Neural progenitor cell (in vitro differentiated cells): ENCODE data around the gene SPP1. TPM values are rescaled to one million over a fixed set of nuclear protein-coding genes. Genes with fewer than 3 reads are reported as not detected.
A peak's percentile ranks its signal among the peaks of the same experiment; 100 is the strongest.

Experiments used
- DNase-seq: peaks from one replicate; pipeline ENCODE4 v3.0.0-alpha.2; 2016; ENCODE audit warnings: low spot score
- H2AFZ ChIP-seq: fragments of 200-600 bp; sonication (generic); replicated peaks from 2 replicates; pipeline ENCODE4 v1.6.1; 2016; ENCODE audit warnings: antibody characterized with exemption
- H3F3A ChIP-seq: fragments of 200-600 bp; sonication (generic); 2 replicates; pipeline ENCODE4 v1.6.1; 2016; ENCODE audit warnings: antibody characterized with exemption, low read depth
- H3K27ac ChIP-seq: fragments of 200-600 bp; sonication (generic); 2 replicates; pipeline ENCODE4 v1.5.1; 2016; ENCODE audit warnings: mild to moderate bottlenecking
- H3K27me3 ChIP-seq: fragments of 200-600 bp; sonication (generic); 2 replicates; pipeline ENCODE4 v1.6.1; 2016; ENCODE audit warnings: mild to moderate bottlenecking, moderate library complexity
- H3K36me3 ChIP-seq: fragments of 200-600 bp; sonication (generic); 2 replicates; pipeline ENCODE4 v1.5.1; 2016
- H3K4me1 ChIP-seq: fragments of 200-600 bp; sonication (generic); 2 replicates; pipeline ENCODE4 v1.6.1; 2016; ENCODE audit warnings: mixed run types
- H3K4me2 ChIP-seq: fragments of 200-600 bp; sonication (generic); 2 replicates; pipeline ENCODE4 v1.6.1; 2016
- H3K4me3 ChIP-seq: fragments of 200-600 bp; sonication (generic); 2 replicates; pipeline ENCODE4 v1.5.1; 2016
- H3K79me2 ChIP-seq: fragments of 200-600 bp; sonication (generic); 2 replicates; pipeline ENCODE4 v1.6.1; 2016; ENCODE audit warnings: low read depth
- H3K9ac ChIP-seq: fragments of 200-600 bp; sonication (generic); 2 replicates; pipeline ENCODE4 v1.6.1; 2016
- H3K9me3 ChIP-seq: fragments of 200-600 bp; sonication (generic); 2 replicates; pipeline ENCODE4 v1.5.1; 2016; ENCODE audit warnings: low read depth
- H4K20me1 ChIP-seq: fragments of 200-600 bp; sonication (generic); 2 replicates; pipeline ENCODE4 v1.6.1; 2016; ENCODE audit warnings: low read depth
- H3K27ac Mint-ChIP-seq: 3 replicates; pipeline ENCODE4 v1.8.0; 2021; ENCODE audit warnings: mixed read lengths
- H3K27me3 Mint-ChIP-seq: 2 replicates; pipeline ENCODE4 v1.8.0; 2022; ENCODE audit warnings: low read depth, mild to moderate bottlenecking, inconsistent platforms, moderate library complexity, mixed read lengths; ENCODE audit not compliant: insufficient read depth
- H3K36me3 Mint-ChIP-seq: 3 replicates; pipeline ENCODE4 v1.8.0; 2021; ENCODE audit warnings: mixed read lengths
- H3K4me1 Mint-ChIP-seq: 3 replicates; pipeline ENCODE4 v1.8.0; 2021; ENCODE audit warnings: mixed read lengths
- H3K4me3 Mint-ChIP-seq: 3 replicates; pipeline ENCODE4 v1.8.0; 2021; ENCODE audit warnings: mild to moderate bottlenecking, moderate library complexity, mixed read lengths
- H3K9me3 Mint-ChIP-seq: 3 replicates; pipeline ENCODE4 v1.8.0; 2020; ENCODE audit warnings: mixed read lengths
- EZH2 ChIP-seq: fragments of 200-600 bp; sonication (generic); IDR thresholded peaks from 2 replicates; pipeline ENCODE4 v1.6.1; 2017; ENCODE audit warnings: antibody characterized with exemption, mild to moderate bottlenecking, moderate library complexity
- EZH2phosphoT487 ChIP-seq: fragments of 200-600 bp; sonication (generic); IDR thresholded peaks from 2 replicates; pipeline ENCODE4 v1.6.1; 2017; ENCODE audit warnings: antibody characterized with exemption
- total RNA-seq: library from RNA; depleted of rRNA; stranded (reverse); fragments of >200 nt; gene quantifications from 2 replicates; pipeline ENCODE4 v1.2.3, GENCODE V29; 2015; ENCODE audit warnings: low replicate concordance
- TF ChIP-seq, protein P1 (sequence below): fragments of 200-600 bp; sonication (generic); IDR thresholded peaks from 2 replicates; pipeline ENCODE4 v1.5.1; 2017; ENCODE audit warnings: antibody characterized with exemption, mild to moderate bottlenecking

The SPP1 gene
- total RNA-seq, 1 donor from 2014 or later: 0.54 TPM

- Mint-ChIP-seq H3K4me3 (no peak overlapping the region), H3K27me3 (peaks cover 4% of the 10 kb centered on the region), H3K27ac (no peak overlapping the region), H3K4me1 (peaks cover 23% of the 10 kb centered on the region), H3K9me3 (no peaks in the 10 kb centered on the region), H3K36me3 (no peaks in the 10 kb centered on the region)
- no peak overlapping the region for H2AFZ ChIP-seq
- no peaks in the 10 kb centered on the region for H3K79me2 ChIP-seq
- H3F3A ChIP-seq: peaks cover 8% of the 10 kb centered on the region
- no peak overlapping the region for H3K9ac ChIP-seq
- TF ChIP-seq EZH2: no peak
- TF ChIP-seq, protein P1, sequence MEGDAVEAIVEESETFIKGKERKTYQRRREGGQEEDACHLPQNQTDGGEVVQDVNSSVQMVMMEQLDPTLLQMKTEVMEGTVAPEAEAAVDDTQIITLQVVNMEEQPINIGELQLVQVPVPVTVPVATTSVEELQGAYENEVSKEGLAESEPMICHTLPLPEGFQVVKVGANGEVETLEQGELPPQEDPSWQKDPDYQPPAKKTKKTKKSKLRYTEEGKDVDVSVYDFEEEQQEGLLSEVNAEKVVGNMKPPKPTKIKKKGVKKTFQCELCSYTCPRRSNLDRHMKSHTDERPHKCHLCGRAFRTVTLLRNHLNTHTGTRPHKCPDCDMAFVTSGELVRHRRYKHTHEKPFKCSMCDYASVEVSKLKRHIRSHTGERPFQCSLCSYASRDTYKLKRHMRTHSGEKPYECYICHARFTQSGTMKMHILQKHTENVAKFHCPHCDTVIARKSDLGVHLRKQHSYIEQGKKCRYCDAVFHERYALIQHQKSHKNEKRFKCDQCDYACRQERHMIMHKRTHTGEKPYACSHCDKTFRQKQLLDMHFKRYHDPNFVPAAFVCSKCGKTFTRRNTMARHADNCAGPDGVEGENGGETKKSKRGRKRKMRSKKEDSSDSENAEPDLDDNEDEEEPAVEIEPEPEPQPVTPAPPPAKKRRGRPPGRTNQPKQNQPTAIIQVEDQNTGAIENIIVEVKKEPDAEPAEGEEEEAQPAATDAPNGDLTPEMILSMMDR: no peak
- TF ChIP-seq EZH2phosphoT487: no peak
- H3K36me3 ChIP-seq: no peaks in the 10 kb centered on the region
- H3K4me3 ChIP-seq: no peak overlapping the region
- H3K27ac ChIP-seq: no peak overlapping the region
- no peak for DNase-seq
- no peaks in the 10 kb centered on the region for H4K20me1 ChIP-seq
- peak overlapping the region; percentile 50 for H3K4me2 ChIP-seq
- H3K27me3 ChIP-seq: no peaks in the 10 kb centered on the region
- no peaks in the 10 kb centered on the region for H3K9me3 ChIP-seq
- peaks cover 11% of the 10 kb centered on the region for H3K4me1 ChIP-seq
Measured at GRCh38 chr4:87974856-87975462, 555 bp upstream of the SPP1 start.

- Mint-ChIP-seq H3K4me1 (peaks cover 23% of the 10 kb centered on the region), H3K27ac (no peak overlapping the region), H3K36me3 (no peaks in the 10 kb centered on the region), H3K27me3 (peaks cover 2% of the 10 kb centered on the region), H3K4me3 (no peak overlapping the region), H3K9me3 (no peaks in the 10 kb centered on the region)
- Histone ChIP-seq H3K9ac (no peak overlapping the region), H3F3A (peaks cover 8% of the 10 kb centered on the region), H3K27ac (no peak overlapping the region), H3K4me2 (no peak overlapping the region), H4K20me1 (no peaks in the 10 kb centered on the region), H3K36me3 (no peaks in the 10 kb centered on the region), H3K79me2 (no peaks in the 10 kb centered on the region), H3K4me3 (no peak overlapping the region), H2AFZ (no peak overlapping the region), H3K9me3 (no peaks in the 10 kb centered on the region), H3K27me3 (no peaks in the 10 kb centered on the region), H3K4me1 (peaks cover 11% of the 10 kb centered on the region)
- TF ChIP-seq EZH2phosphoT487 (no peak), EZH2 (no peak)
- TF ChIP-seq, protein P1: no peak
- no peak for DNase-seq
Measured at GRCh38 chr4:87977521-87978278, 2.2 kb downstream of the SPP1 start.

DNA sequence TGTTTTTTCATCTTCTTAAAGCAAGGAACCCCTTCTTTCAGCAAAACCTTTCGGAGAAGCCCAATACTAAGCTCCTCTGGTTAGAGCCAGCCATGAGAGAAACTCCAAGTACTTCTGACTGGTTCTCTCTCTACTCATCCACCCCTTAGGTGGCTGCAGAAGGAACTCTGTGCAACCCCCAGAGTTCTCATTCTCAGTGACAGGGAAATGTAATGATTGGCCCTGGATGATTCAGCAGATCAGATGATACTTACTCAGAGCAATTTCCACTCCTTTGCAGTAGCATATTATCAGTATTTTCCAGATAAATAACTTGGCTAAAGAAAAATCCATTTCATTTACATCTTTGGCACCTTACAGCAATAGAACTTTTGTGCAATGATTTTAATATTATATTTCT, 3.2 kb downstream of the SPP1 start:
- peaks cover 11% of the 10 kb centered on the region for H3K4me1 ChIP-seq
- H3K27ac Mint-ChIP-seq: no peak overlapping the region
- no peak overlapping the region for H2AFZ ChIP-seq

More for the DNA sequence above, 3.2 kb downstream of the SPP1 start:
- Histone ChIP-seq H3K4me2 (no peak overlapping the region), H3K79me2 (no peaks in the 10 kb centered on the region), H3K9ac (no peak overlapping the region), H3F3A (peaks cover 4% of the 10 kb centered on the region), H3K4me3 (no peak overlapping the region), H3K27me3 (no peaks in the 10 kb centered on the region), H4K20me1 (no peaks in the 10 kb centered on the region), H3K27ac (no peak overlapping the region), H3K36me3 (no peaks in the 10 kb centered on the region), H3K9me3 (no peaks in the 10 kb centered on the region)
- no peaks in the 10 kb centered on the region for H3K36me3 Mint-ChIP-seq
- no peak for DNase-seq
- no peak overlapping the region for H3K4me3 Mint-ChIP-seq
- peaks cover 2% of the 10 kb centered on the region for H3K27me3 Mint-ChIP-seq
- no peaks in the 10 kb centered on the region for H3K9me3 Mint-ChIP-seq
- TF ChIP-seq, protein P1: no peak
- TF ChIP-seq EZH2: no peak
- TF ChIP-seq EZH2phosphoT487: no peak
- peaks cover 17% of the 10 kb centered on the region for H3K4me1 Mint-ChIP-seq
